Measurements from ENCODE around the gene PEA15.

Gene PEA15, protein sequence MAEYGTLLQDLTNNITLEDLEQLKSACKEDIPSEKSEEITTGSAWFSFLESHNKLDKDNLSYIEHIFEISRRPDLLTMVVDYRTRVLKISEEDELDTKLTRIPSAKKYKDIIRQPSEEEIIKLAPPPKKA

GRCh38 chr1:160205242-160206035 lies at the start of gene PEA15:
TSS of gene PEA15 (plus strand) at chr1:160205384. CDS start at chr1:160211545, 6,161 bp downstream.
- in situ Hi-C loops (cut with MboI; ENCODE audit: low sequenced_read_pairs) = no loop called here

DNA sequence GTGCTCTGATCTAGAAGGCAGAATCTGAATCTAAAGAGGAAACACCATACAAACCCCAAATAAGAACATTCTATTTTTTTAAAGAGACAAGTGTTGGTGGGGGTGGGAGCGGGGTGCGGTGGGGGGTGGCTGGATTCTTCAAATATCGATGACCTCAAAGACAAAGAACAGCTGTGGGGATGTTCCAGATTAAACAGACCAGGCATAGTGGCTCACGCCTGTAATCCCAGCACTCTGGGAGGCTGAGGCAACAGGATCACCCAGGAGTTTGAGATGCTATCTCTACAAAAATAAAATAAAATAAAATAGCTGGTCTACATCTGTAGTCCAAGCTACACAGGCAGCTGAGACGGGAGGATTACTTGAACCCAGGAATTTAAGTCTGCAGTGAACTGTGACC lies 48.8 kb upstream of the PEA15 start:
- in situ Hi-C loops (cut with MboI; ENCODE audit: low sequenced_read_pairs) = no loop called here

- in situ Hi-C loops (cut with MboI; ENCODE audit: low sequenced_read_pairs) = no loop called here
These were observed 48.0 kb upstream of the PEA15 start for GRCh38 chr1:160157174-160157573.

DNA sequence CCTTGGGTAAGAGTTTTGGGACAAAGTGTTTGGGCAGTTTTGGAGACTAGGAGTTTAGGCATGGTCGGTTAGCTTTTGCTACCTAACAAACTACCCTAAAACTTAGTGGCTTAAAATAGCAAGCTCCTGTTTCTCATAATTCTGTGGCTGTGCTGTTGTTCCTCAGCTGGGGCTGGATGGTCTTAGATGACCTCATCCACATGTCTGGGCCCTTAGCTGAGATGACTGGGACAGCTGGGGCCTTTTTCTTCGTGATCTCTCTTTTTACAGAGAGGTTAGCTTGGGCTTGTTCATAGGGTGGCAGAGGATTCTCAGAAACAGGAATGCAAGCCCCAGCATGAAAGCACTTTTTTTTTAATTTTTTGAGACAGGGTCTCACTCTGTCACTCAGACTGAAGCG lies 47.2 kb upstream of the PEA15 start:
- in situ Hi-C loops (cut with MboI; ENCODE audit: low sequenced_read_pairs) = no loop called here

DNA sequence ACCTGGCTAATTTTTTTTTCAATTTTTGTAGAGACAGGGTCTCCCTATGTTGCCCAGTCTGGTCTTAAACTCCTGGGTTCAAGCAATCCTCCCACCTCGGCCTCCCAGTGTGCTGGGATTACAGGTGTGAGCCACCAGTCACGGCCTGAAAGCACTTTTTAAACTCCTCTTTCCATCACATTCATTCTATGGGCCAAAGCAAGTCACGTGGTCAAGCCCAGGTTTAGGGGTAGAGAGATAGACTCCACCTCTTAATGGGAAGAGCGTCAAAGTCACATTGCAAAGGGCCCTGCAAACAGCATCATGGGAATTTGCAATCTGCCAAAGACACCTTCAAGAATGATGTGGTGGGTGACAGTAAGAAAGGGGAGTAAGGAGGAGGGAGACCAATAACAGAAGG lies 46.6 kb upstream of the PEA15 start:
- in situ Hi-C loops (cut with MboI; ENCODE audit: low sequenced_read_pairs) = no loop called here

DNA sequence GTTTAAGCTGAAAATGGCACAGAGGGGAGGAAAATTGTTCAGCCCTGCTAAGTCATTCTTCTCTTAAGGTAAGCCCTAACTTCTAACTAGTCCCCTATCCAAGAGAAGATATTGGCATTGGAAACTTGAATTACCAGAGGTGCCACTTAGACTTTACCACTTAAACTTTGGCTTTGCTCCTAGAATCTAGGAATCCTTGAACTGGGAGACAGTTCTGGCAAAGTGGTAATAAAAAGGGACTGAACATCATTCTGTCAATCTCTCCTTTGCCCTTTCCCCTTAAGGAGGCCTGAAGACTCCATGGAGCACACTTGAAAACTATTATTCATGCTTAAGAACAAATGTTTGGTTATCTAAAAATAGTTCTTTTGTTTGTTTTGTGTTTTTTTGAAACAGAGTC lies 45.3 kb upstream of the PEA15 start:
- in situ Hi-C loops (cut with MboI; ENCODE audit: low sequenced_read_pairs) = no loop called here

GRCh38 chr1:160161965-160162705 lies 43.0 kb upstream of the PEA15 start:
- in situ Hi-C loops (cut with MboI; ENCODE audit: low sequenced_read_pairs) = no loop called here

DNA sequence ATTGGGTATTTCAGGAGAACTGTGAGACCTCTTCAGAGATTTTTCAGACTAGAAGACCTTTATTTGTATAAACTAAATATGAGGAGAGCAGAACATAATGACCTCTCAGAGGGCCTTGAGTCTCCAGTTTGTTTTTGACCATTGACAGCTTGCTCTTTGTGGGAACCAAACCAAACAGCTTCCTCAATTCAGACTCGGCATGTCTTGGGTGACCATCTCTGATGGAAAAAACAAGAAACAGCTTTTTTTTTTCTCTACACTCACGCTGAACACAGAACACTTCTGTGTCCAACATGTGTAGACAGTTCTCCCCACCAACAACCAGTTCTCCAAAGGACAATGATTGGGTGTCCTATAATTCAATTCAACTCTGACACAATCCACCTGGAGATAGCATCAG lies 42.3 kb upstream of the PEA15 start:
- in situ Hi-C loops (cut with MboI; ENCODE audit: low sequenced_read_pairs) = no loop called here

DNA sequence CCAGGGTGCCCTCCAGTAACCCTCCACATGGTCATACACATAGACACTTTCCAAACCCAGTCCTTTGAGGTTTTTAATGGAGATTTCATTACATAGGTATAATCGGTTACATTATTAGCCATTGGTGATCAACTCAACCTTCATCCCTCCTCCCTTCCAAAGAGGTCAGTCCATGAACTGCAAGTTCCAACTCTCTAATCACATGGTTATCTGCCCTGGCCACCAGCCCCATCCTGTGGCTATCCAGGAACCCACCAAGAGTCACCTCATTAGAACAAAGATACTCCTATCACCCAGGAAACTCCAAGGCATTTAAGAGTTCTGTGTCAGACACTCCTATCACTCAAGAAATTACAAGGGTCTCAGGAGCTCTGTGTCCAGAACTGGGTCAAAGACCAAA lies 41.6 kb upstream of the PEA15 start:
- in situ Hi-C loops (cut with MboI; ENCODE audit: low sequenced_read_pairs) = no loop called here

DNA sequence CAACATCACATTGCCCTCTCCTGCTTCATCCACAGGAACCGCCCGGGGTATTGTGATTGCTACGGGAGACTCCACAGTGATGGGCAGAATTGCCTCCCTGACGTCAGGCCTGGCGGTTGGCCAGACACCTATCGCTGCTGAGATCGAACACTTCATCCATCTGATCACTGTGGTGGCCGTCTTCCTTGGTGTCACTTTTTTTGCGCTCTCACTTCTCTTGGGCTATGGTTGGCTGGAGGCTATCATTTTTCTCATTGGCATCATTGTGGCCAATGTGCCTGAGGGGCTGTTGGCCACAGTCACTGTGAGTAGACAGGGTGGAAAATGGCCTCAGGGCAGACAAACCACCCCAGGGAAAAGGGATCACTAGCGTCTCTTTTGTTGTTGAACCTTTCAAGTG lies 41.1 kb upstream of the PEA15 start:
- in situ Hi-C loops (cut with MboI; ENCODE audit: low sequenced_read_pairs) = no loop called here

DNA sequence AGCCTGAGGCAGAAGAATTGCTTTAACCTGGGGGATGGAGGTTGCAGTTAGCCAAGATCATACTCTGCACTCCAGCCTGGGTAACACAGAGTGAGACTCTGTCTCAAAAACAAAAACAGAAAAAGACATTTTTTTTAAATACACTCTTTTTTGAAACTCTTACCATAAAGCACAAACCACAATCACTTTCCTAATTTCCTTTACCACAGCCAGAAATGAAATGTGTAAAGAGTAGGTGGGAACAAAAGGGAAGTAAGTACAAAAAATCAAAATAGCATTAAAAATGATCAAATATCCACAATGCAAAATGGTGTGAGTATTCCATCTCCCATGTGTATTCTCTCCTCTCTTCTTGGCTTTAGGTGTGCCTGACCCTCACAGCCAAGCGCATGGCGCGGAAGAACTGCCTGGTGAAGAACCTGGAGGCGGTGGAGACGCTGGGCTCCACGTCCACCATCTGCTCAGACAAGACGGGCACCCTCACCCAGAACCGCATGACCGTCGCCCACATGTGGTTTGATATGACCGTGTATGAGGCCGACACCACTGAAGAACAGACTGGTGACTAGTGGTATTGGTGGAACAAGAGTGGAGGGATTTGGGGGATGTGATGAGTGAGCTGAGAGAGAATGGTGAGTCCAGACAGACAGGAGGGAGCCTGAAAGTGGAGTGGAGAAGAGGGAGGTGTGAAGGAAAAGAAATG lies 38.9 kb upstream of the PEA15 start:
- in situ Hi-C loops (cut with MboI; ENCODE audit: low sequenced_read_pairs) = no loop called here

DNA sequence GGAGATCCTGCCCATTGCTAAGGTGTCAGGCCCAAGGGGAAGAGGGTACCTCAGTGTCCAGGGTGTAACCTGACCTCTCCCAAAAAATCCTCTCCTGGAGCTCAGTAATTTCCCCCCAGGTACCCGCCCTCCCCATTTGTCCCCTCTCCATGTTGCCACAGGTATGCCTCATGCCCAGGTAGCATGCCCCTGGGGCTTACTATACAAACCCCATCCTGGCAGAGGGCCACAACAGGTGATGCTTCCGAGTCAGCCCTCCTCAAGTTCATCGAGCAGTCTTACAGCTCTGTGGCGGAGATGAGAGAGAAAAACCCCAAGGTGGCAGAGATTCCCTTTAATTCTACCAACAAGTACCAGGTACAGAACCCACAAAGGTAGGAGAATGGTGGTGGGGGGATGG lies 38.1 kb upstream of the PEA15 start:
- in situ Hi-C loops (cut with MboI; ENCODE audit: low sequenced_read_pairs) = no loop called here

DNA sequence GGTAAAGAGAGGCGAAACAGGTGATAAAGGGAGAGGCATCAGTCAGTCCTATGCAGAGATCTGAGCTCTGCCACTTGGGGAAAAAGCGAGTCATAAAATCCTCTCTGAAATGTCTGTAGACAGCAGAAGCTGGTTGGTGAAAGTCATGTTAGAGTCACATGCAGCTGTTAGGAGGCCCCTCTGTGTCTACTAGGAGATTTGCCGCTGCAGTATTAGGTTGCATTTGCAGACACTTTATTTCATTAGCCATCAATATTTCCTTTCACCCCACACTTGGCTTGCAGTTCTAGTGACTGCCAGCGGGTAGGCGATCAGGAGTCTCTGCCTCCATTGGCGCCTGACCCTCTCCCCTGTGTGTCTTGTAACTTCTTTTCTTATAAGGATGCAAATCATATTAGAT lies 37.6 kb upstream of the PEA15 start:
- in situ Hi-C loops (cut with MboI; ENCODE audit: low sequenced_read_pairs) = no loop called here

GRCh38 chr1:160168016-160168415 lies 37.2 kb upstream of the PEA15 start:
- in situ Hi-C loops (cut with MboI; ENCODE audit: low sequenced_read_pairs) = no loop called here

DNA sequence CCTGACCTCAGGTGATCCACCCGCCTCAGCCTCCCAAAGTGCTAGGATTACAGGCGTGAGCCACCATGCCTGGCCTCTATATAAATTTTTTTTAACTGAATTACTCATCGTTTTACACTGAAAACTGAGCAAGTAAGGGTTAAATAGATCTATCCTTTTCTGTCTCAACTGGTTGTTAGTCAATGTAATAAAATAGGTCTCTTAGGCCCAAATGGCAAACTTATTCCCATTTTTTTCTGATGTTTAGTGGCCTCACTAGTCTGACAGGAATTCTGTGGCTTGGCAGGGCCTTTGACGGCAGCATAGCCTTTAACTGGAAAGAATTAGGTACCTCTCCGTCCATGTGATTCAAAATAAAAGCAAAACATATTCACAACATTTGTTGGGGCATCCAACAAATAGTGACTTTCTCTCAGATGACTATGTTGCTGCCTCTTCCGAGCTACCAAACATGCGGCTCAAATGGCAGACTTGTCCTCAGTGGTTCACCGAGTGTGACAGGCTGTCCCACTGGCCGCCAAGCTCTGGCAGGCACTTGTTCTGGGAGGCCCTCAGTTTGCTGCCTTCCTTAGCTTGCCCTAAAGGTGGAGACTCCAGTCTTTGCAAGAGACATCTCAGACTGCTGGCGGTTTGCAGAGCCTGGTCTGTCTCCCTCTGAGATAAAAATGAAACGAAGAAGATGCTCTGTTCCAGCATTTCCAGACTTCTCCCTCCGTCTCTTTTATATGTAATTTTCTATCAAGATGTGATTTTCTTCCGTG lies 36.4 kb upstream of the PEA15 start:
- in situ Hi-C loops (cut with MboI; ENCODE audit: low sequenced_read_pairs) = no loop called here

DNA sequence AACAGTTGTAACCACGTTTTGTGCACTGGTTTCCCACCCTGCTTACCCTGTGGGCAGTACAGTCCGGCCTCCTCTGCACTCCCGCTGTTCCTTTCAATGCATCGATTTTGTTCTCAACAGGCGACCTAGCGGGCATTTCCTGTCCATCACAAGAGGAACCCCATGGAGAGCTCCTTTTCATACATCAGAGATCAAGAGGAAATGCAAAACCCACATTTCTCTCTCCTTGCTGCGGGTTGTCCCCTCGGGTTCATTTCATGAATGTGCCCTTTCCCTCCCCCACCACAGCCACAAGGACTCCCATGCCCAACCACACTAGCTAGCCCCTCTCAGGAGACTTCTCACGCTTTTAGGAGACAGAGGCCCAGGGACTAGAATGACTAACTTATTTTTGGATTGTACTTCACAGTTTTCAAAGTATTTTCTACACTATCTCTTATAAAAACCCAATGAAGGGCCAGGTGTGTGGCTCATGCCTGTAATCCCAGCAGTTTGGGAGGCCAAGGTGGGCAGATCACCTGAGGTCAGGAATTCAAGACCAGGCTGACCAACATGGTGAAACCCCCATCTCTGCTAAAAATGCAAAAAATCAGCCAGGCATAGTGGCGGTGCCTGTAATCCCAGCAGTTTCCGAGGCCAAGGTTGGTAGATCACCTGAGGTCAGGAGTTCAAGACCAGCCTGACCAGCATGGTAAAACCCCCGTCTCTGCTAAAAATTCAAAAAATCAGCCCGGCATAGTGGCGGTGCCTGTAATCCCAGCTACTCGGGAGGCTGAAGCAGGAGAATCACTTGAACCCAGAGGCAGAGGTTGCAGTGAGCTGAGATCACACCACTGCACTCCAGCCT lies 35.4 kb upstream of the PEA15 start:
- in situ Hi-C loops (cut with MboI; ENCODE audit: low sequenced_read_pairs) = no loop called here

DNA sequence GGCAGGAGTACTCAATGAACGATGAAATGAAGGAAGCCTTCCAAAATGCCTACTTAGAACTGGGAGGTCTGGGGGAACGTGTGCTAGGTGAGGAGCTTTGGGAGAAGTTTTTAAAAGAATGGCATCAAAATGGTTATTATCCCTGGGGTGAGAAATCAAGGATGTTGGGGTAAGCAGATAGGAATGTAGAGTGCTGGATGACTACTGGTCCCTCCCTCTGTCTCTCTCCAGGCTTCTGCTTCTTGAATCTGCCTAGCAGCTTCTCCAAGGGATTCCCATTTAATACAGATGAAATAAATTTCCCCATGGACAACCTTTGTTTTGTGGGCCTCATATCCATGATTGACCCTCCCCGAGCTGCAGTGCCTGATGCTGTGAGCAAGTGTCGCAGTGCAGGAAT lies 33.8 kb upstream of the PEA15 start:
- in situ Hi-C loops (cut with MboI; ENCODE audit: low sequenced_read_pairs) = no loop called here

GRCh38 chr1:160171980-160172379 lies 33.2 kb upstream of the PEA15 start:
- in situ Hi-C loops (cut with MboI; ENCODE audit: low sequenced_read_pairs) = no loop called here

GRCh38 chr1:160177231-160177630 lies 28.0 kb upstream of the PEA15 start:
- in situ Hi-C loops (cut with MboI; ENCODE audit: low sequenced_read_pairs) = no loop called here

DNA sequence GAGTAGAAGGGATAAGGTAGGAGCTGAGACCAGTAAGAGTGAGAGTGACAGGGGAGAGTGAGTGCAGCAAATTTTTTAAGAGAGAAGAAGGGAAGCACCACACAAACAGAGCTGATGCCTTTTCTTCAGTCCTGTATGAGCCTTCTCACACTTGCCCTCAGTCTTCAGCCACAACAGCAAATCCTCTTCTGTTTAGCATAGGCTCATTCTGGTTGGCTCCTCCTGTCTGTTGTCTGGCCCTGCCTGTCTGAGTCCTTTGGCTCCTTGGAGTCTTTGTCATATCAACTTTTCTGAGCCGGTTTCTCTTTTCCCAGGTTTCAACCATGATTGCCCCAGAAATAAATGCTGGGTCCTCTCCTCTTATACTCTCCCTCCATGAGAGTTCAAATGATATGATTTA lies 27.5 kb upstream of the PEA15 start:
- in situ Hi-C loops (cut with MboI; ENCODE audit: low sequenced_read_pairs) = no loop called here
